Chondrocyte (in vitro differentiated cells): ENCODE measurements around the gene SELENOI. TPM values are rescaled to one million over a fixed set of nuclear protein-coding genes. Genes with fewer than 3 reads are reported as not detected.

Source experiments
- DNase-seq: peaks from one replicate; pipeline ENCODE4 v3.0.0; 2021; ENCODE audit warnings: mixed read lengths, low spot score
- H3K27ac Mint-ChIP-seq: one replicate; pipeline ENCODE4 v1.8.0; 2021; ENCODE audit warnings: mild to moderate bottlenecking, moderate library complexity, mixed read lengths; ENCODE audit not compliant: unreplicated experiment
- H3K27me3 Mint-ChIP-seq: 2 replicates; pipeline ENCODE4 v1.8.0; 2021; ENCODE audit warnings: low read depth, mixed read lengths
- H3K36me3 Mint-ChIP-seq: 2 replicates; pipeline ENCODE4 v1.8.0; 2021; ENCODE audit warnings: low read depth, mixed read lengths
- H3K4me1 Mint-ChIP-seq: 2 replicates; pipeline ENCODE4 v1.8.0; 2021; ENCODE audit warnings: low read depth, mild to moderate bottlenecking, mixed read lengths
- H3K4me3 Mint-ChIP-seq: one replicate; pipeline ENCODE4 v1.8.0; 2021; ENCODE audit warnings: mild to moderate bottlenecking, moderate library complexity, mixed read lengths; ENCODE audit not compliant: unreplicated experiment
- H3K9me3 Mint-ChIP-seq: 2 replicates; pipeline ENCODE4 v1.8.0; 2021; ENCODE audit warnings: low read depth, mixed read lengths
- long read RNA-seq: library from polyadenylated mRNA; stranded (forward); transcript quantifications from one replicate; pipeline ENCODE4 v2.0.0, GENCODE V29; 2021
- total RNA-seq: library from RNA; stranded (reverse); gene quantifications from 3 replicates; pipeline ENCODE4 v1.2.1, GENCODE V29; 2021
- TF ChIP-seq, protein P1 (sequence below): fragments of 200-600 bp; sonication (generic); IDR thresholded peaks from 2 replicates; pipeline ENCODE4 v1.5.0; 2021; ENCODE audit warnings: antibody characterized with exemption, mild to moderate bottlenecking, moderate library complexity

The SELENOI gene
- 15.5 to 22.2 TPM (median 17.2 TPM) in 3 replicates for total RNA-seq
- long read RNA-seq, full-length matches to known transcripts, result 4 of 8 reads
- long read RNA-seq, partial matches to known transcripts, result 0 of 8 reads
- long read RNA-seq, other reads (novel, unspliced or antisense), result 4 of 8 reads

DNA sequence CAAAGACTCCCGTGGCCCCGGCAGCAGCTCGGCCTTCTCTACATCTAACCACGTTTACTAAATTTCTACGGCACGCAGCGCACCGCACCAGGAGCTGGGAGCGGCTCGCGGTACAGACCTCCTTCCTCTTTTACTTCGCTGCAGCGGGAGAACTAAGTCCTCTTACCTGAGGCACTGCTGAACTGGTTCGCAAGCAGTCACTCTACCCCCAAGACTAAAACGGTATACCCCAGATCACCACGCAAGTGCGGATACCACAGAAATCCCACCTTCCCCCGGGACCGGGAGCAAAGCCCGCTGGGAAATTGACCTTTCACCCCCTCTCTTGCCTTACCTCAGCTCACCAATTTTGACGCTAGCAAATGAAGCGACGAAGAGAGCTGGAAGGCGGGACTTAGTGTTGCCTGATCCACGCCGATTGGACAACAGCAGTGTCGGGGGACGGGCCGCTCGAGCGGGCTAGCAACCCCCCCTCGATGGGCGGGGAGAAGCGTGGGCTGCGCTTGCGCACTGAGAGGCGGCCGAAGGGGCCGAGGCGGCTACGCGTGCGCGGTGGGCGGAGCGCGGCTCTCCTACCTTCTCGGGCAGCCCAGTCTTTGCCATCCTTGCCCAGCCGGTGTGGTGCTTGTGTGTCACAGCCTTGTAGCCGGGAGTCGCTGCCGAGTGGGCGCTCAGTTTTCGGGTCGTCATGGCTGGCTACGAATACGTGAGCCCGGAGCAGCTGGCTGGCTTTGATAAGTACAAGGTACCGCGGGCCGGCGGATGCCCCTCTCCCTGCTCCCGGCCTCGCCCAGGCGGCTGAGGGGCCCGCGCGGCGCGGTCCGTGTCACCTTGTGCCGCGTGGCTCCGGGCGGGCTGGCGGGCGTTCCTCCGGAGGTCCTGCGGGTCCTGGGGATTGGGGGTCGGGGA is at the start of gene SELENOI:
Gene SELENOI (plus strand): TSS at position 599 of the 909 bp plus-strand sequence. CDS start 90 bp downstream, at position 689.
- H3K27ac Mint-ChIP-seq, result peak within 1 kb of the TSS; percentile 99
- peak; percentile 99 for DNase-seq

DNA sequence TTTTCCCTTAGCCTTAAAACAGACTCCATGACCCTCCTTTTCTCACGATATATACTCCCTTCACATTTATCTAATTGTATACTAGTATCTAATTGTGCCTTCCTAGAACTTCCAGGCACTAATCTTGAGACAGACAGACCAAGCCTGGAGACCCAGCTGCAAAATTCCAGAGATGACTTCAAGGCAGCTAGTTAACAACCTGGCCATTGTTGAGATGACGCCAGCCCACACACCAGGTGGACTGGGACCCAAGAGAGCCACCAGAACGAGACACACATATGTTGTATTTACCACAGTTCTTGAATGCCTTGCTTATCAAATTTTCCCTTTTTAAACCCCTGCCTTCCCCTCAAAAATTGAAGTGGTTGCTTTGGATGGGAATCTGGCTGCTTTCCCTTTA is 48.9 kb upstream of the SELENOI start:
- H3K4me3 Mint-ChIP-seq, result no peak overlapping the region
- TF ChIP-seq, protein P1, sequence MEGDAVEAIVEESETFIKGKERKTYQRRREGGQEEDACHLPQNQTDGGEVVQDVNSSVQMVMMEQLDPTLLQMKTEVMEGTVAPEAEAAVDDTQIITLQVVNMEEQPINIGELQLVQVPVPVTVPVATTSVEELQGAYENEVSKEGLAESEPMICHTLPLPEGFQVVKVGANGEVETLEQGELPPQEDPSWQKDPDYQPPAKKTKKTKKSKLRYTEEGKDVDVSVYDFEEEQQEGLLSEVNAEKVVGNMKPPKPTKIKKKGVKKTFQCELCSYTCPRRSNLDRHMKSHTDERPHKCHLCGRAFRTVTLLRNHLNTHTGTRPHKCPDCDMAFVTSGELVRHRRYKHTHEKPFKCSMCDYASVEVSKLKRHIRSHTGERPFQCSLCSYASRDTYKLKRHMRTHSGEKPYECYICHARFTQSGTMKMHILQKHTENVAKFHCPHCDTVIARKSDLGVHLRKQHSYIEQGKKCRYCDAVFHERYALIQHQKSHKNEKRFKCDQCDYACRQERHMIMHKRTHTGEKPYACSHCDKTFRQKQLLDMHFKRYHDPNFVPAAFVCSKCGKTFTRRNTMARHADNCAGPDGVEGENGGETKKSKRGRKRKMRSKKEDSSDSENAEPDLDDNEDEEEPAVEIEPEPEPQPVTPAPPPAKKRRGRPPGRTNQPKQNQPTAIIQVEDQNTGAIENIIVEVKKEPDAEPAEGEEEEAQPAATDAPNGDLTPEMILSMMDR, result no peak
- no peak overlapping the region for H3K27ac Mint-ChIP-seq
- DNase-seq, result no peak
- H3K36me3 Mint-ChIP-seq, result no peaks in the 10 kb centered on the region
- peaks cover 2% of the 10 kb centered on the region for H3K9me3 Mint-ChIP-seq
- peaks cover 7% of the 10 kb centered on the region for H3K4me1 Mint-ChIP-seq
- H3K27me3 Mint-ChIP-seq, result no peaks in the 10 kb centered on the region

More for the DNA sequence above, at the start of gene SELENOI:
- H3K4me1 Mint-ChIP-seq, result peaks cover 40% of the 10 kb centered on the region
- H3K36me3 Mint-ChIP-seq, result no peaks in the 10 kb centered on the region
- H3K27me3 Mint-ChIP-seq, result no peaks in the 10 kb centered on the region
- H3K4me3 Mint-ChIP-seq, result peak within 1 kb of the TSS; percentile 94
- TF ChIP-seq, protein P1, result peak; percentile 18
- no peaks in the 10 kb centered on the region for H3K9me3 Mint-ChIP-seq

DNA sequence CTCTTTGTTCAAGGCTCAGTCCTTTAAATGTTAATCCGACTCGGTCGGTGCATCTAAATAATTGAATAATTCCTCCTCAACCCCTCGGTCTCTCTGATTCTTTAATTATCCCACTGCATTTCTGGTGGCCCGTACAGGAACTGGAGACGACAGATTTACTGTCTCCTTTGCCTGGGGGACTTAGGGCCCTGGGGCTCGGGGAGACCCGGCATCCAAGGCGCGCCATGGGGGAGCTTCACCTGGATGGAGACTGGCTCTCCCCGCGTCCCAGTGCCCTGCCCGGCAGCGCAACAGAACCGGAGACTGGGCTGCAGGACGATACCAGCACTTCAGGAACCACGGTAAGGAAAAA is 47.7 kb upstream of the SELENOI start:
- H3K27me3 Mint-ChIP-seq, result no peaks in the 10 kb centered on the region
- DNase-seq, result no peak
- TF ChIP-seq, protein P1, result no peak
- no peak overlapping the region for H3K4me3 Mint-ChIP-seq
- H3K9me3 Mint-ChIP-seq, result peaks cover 2% of the 10 kb centered on the region
- no peak overlapping the region for H3K27ac Mint-ChIP-seq
- H3K36me3 Mint-ChIP-seq, result no peaks in the 10 kb centered on the region
- no peaks in the 10 kb centered on the region for H3K4me1 Mint-ChIP-seq

- Mint-ChIP-seq H3K4me1 (no peaks in the 10 kb centered on the region), H3K27ac (no peak overlapping the region), H3K36me3 (no peaks in the 10 kb centered on the region), H3K27me3 (no peaks in the 10 kb centered on the region), H3K4me3 (no peak overlapping the region), H3K9me3 (peaks cover 2% of the 10 kb centered on the region)
- TF ChIP-seq, protein P1, result no peak
- no peak for DNase-seq
These were observed 47.1 kb upstream of the SELENOI start for GRCh38 chr2:26298638-26299393.

- DNase-seq, result no peak
These were observed 46.4 kb upstream of the SELENOI start for GRCh38 chr2:26299471-26300101.

More at GRCh38 chr2:26299471-26300101, 46.4 kb upstream of the SELENOI start:
- Mint-ChIP-seq H3K27ac (no peak overlapping the region), H3K4me1 (no peaks in the 10 kb centered on the region), H3K4me3 (no peak overlapping the region), H3K27me3 (no peaks in the 10 kb centered on the region), H3K9me3 (peaks cover 2% of the 10 kb centered on the region), H3K36me3 (no peaks in the 10 kb centered on the region)
- TF ChIP-seq, protein P1, result no peak
